ENCODE measurements around the gene RNU4-1. TPM values are rescaled to one million over a fixed set of nuclear protein-coding genes. Genes with fewer than 3 reads are reported as not detected.

RNU4-1 gene
- total RNA-seq, 1 donor from 2014 or later: under 0.01 TPM

GRCh38 chr12:120287491-120287890 is 5.5 kb downstream of the RNU4-1 start:
- no peak for DNase-seq

- no peak for DNase-seq
Observed at GRCh38 chr12:120286768-120287490, 6.1 kb downstream of the RNU4-1 start.

- DNase-seq: no peak
Observed at GRCh38 chr12:120284381-120284780, 8.7 kb downstream of the RNU4-1 start.

- DNase-seq: no peak
Observed at GRCh38 chr12:120283318-120283717, 9.7 kb downstream of the RNU4-1 start.

GRCh38 chr12:120278137-120279069 is 14.6 kb downstream of the RNU4-1 start:
- DNase-seq: no peak

- no peak for DNase-seq
Observed at GRCh38 chr12:120276734-120277133, 16.3 kb downstream of the RNU4-1 start.

GRCh38 chr12:120267736-120268135 is 25.3 kb downstream of the RNU4-1 start:
- DNase-seq: peak; percentile 49

- DNase-seq: no peak
Observed at GRCh38 chr12:120266180-120266870, 26.7 kb downstream of the RNU4-1 start.

- peak; percentile 91 for DNase-seq
Observed at GRCh38 chr12:120265473-120266179, 27.4 kb downstream of the RNU4-1 start, which contains the start of gene PXN. TSS of gene PXN (minus strand) at chr12:120265730. CDS start at chr12:120265629, 101 bp downstream.

GRCh38 chr12:120264904-120265472 is 28.0 kb downstream of the RNU4-1 start:
- no peak for DNase-seq

- DNase-seq: peak; percentile 41
Observed at GRCh38 chr12:120264086-120264903, 28.7 kb downstream of the RNU4-1 start.

GRCh38 chr12:120263748-120264085 is 29.3 kb downstream of the RNU4-1 start:
- peak; percentile 38 for DNase-seq

GRCh38 chr12:120262852-120263747 is 29.9 kb downstream of the RNU4-1 start:
- DNase-seq: peak; percentile 31

GRCh38 chr12:120261951-120262851 is 30.8 kb downstream of the RNU4-1 start:
- peak; percentile 32 for DNase-seq

- DNase-seq: no peak
Observed at GRCh38 chr12:120260607-120261006, 32.4 kb downstream of the RNU4-1 start.

- DNase-seq: no peak
Observed at GRCh38 chr12:120259418-120260202, 33.4 kb downstream of the RNU4-1 start.

GRCh38 chr12:120258323-120258896 is 34.6 kb downstream of the RNU4-1 start:
- DNase-seq: no peak
